Stimulated activated CD8-positive, alpha-beta memory T cell treated with anti-CD3 and anti-CD28 coated beads, Interleukin-12 subunit alpha, Interleukin-12 subunit beta, amount 100 ng/mL, for 4 hours (primary cell): ENCODE data around the gene WDR76.
A peak's percentile ranks its signal among the peaks of the same experiment; 100 is the strongest.
"Not testable (repeated sequence)": the region's sequence is repeated elsewhere in the genome, so short reads cannot be mapped to it uniquely, and the experiment has no call there.

Experiments
- DNase-seq: peaks from one replicate; pipeline ENCODE4 v3.0.0-alpha.2; 2020; ENCODE audit warnings: low read depth

WDR76 gene

DNA sequence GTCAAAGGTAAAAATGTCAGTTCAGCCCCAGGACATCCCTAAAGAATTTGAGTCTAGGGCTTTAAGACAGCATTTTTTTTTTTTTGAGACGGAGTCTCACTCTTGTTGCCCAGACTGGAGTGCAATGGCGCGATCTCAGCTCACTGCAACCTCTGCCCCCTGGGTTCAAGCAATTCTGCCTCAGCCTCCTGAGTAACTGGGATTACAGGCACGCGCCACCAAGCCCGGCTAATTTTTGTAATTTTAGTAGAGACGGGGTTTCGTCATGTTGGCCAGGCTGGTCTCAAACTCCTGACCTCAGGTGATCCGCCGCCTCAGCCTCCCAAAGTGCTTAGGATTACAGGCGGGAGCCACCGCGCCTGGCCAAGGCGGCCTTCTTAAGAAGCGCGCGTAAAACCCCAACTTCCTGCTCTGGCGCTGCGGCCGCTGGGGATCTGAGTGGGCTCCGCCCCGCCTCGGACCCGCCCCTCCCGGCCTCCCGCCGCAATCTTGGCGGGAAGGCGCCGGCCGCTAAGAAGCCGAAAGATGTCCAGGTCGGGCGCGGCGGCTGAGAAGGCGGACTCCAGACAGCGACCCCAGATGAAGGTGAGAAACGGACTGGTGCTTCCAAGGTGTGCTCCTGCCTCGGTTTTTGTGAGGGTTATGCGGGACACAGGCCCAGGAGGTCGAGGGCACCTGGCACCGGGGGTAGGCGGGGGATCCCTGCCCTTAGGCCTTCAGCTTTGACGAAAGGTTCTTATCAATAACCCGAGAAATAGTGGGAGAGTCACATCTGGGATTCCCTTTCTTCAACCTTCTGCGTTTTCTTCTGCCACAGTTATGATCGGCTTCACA, at the start of gene WDR76:
Gene WDR76 (plus strand): TSS at position 495 of the 834 bp plus-strand sequence. CDS start 31 bp downstream, at position 526.
- DNase-seq: peak; percentile 52

DNA sequence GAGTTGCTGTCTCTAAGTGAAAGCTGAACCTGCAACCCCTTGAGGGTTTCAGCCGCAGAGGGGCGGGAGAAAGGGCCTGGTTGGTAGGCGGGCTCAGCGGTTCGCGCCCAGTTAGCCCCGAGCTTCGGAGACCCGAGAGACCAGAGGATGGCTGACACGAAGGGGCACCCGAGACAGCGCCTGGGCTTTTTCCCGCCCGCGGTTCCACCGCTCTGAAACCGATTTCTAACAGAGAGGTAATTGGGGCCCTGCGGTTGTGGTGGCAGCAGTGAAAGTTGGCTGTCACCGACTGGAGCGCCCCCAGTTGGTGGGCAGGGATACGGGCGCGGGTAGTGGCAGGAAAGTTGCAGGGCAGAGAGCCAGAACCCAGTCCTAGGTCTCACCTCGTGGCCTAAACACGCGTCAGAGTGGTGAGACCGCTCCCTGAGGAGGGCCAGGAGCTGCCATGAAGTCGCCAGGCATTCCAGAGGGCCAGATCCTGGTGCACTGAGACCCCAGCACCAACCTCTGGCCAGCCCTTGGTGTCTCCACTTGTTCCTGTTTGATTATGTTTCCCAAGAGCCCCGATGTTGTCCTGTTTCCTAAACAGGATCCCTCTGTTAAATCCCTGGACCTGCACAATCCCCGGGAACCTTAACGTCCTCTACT, 49.4 kb upstream of the WDR76 start:
- DNase-seq: peak; percentile 73

DNA sequence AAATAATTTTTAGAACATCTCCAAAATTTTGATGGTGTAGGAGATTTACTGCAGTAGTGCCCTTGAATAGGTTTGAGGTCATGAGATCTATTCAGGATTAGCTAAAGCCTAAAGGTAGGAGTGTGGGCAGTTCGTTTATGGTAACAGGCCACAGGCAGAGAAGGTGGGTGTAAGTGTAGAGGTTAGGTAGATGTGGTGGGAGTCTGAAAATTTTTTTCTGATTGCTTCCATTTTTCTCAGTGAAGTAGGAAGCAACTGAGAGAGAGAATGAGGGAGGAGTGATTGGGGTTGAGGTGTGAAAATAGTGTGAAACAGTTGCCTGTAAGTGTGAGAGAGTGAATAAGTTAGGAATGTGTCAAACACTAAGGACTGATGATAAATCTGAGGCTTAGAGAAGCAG, 47.8 kb upstream of the WDR76 start:
- no peak for DNase-seq

DNA sequence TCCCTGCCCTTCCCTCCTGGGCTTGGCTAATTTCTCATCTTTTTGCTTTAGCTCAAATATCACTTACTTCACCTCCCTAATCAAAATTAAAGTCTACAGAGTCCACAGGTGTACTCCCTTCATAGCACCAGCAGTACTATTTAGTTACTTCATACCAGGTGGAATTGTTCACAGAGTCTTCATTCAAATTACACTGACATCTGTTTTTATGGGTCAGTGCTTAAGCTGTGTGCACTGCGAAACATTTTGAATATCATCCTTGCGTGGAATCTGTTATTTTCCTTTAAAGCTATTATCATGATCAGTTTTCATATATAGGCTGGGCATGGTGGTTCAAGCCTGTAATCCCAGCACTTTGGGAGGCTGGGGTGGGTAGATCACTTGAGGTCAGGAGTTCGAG, 37.4 kb upstream of the WDR76 start:
- no peak for DNase-seq

DNA sequence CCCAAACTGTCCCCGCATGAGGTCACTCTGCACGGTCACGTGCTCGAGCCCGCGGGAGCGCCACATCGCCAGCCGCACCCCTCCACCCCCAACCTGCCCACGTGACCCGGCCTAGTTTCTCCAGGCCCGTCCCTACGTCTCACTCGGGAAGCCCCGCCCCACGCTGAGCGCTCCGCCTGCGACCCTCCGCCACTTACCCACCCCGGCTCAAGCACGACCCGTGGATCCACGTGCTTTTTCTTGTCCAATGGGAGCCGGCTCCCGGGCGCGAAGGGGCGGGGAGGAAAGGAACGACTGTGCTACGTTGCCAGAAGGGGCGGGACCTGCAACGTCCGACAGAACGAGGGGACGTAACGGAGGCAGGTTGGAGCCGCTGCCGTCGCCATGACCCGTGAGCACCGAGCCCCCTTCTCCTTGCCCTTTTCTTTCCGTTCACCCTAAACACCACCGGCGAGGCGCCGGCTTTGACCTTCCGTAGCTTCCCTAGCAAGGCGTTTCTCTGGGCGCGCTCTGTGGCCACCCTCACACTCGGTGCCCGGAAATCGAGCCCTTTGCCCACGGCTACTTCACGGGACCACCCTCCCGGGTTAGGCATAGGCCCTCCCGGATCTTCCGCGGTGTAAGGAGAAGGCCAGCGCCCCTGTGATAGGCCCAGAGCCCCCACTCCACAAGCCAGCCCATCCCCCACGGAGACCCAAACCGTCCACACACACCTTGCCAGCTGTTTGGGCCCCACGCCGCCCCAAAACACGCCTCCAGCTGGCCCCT, 34.6 kb upstream of the WDR76 start, which contains the start of gene SERF2:
Gene SERF2 (plus strand): TSS at position 328 of the 768 bp plus-strand sequence. CDS start 57 bp downstream, at position 385.
- DNase-seq: peak; percentile 100

DNA sequence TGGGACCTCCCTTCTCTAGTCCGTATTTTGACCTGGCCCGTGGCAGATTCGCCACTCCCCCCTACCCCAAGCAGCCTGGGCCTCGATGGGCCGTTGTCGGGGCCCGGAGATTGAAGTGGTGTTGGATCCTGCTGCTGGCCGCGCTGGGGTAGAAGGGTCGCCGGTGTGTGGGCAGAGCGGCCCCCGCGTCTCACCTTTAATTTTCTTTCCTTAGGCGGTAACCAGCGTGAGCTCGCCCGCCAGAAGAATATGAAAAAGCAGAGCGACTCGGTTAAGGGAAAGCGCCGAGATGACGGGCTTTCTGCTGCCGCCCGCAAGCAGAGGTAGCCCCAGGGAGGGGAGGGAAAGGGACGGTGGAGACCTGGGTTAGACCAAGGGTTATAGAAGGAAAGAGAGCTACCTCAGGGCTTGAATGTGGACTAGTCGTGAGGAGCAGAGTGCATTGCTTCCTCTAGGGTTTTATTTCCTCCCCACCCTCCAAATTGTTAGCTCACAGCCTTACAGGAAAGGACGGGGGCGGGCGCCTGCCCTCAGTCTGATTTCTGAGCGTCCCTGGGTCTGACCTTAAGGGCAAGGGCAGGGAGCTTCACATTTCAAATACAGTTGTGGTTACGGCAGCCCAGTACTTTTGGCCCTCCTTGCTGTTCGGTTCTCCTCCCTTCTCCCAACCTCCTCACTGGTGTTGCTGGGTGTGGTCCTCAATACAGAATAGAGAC, 33.9 kb upstream of the WDR76 start:
- no peak for DNase-seq

DNA sequence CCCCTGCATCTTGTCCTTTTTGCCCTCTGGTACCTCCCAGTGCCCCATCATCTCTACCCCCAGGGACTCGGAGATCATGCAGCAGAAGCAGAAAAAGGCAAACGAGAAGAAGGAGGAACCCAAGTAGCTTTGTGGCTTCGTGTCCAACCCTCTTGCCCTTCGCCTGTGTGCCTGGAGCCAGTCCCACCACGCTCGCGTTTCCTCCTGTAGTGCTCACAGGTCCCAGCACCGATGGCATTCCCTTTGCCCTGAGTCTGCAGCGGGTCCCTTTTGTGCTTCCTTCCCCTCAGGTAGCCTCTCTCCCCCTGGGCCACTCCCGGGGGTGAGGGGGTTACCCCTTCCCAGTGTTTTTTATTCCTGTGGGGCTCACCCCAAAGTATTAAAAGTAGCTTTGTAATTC, 33.2 kb upstream of the WDR76 start:
- no peak for DNase-seq

DNA sequence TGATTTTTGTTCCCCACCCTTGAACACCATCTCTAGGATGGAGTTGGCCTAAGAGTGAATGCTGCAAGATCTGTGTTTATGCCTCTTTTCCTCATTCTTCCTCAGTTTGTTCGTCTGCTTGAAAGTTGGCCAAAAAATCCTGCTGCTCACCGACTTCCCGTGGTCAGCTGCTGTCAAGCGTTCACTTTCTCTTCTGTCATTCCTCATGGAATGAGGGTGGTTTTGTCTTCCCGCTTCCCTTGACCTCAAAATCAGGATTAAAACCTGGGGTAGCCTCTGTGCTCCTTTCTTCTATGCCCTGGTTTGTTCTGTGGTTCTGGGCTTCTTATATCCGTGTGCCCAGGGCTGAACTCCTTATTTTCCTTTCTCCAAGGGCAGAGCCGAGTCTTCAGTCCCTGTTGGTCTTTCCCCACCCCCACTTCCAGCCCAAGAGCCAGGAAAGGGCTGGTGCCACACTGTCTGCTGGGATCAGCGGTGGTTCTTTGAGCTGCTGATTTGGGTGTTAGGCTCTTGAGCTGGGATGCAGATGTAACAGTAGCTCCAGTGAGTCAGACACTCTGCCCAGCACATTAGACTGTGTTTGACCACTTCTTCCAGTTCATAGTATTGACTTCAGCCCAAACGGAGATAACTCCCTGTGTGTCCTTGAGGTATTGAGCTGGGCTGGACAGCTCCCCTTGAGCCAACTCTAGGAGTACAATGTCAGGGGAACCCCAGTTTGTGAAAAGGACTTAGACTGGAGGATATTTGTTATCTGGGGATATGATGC, 32.3 kb upstream of the WDR76 start:
- no peak for DNase-seq

DNA sequence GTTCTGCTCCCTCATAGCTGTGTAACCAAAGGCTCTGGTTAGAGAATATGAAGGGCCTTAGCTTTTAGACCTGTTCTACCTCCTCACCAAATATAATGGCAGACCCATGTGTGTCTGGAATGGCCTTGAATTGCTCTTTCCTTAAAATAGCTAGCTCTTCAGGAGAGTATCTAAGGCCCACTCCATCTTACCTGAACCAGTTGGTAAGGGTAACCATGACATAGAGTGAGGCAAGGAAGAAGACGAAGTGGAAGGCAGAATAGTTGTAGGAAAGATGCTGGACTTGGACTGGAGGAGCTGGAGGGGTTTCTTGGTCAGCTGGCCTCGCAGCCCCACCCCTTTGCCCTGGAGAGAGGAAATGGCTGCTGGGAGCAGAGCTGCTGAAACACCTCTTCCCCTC, 31.6 kb upstream of the WDR76 start:
- no peak for DNase-seq

DNA sequence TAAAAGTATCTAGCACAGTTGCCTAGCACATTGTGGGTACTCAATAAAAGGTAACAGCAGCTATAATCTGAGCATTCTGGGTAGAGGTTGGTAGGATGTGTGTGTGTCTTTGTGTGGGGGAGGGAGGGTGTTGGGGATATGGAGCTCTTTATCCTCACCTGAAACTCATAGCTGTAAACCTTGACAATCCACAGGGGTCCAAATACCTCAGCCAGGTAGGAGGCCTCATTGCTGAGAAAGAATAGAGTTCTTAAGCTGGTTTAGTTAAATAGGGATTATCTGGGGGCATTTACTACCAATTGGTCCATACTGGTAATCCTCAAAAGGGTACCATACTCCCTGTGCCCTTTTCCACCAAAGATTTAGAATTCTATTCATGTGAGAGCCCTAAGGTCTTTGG, 30.8 kb upstream of the WDR76 start:
- DNase-seq: no peak

DNA sequence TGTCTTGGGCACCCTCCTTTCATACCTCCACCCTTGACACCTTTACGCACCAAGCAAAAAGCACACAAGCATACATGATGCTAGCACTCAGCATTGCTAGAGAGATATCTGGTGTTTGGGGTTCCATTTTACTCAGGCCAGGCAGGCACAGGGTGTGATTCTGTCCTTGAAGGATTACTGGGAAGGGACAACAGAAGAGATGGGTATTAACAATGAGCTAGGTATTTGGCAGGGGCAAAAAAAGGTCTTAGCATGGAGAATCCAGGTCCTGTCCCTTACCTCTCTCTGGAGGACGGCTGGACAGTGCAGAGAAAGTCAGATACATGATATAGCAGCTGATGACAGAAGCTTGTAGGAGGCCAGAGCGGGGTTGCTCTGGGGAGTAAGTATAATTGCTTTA, 30.2 kb upstream of the WDR76 start:
- no peak for DNase-seq

DNA sequence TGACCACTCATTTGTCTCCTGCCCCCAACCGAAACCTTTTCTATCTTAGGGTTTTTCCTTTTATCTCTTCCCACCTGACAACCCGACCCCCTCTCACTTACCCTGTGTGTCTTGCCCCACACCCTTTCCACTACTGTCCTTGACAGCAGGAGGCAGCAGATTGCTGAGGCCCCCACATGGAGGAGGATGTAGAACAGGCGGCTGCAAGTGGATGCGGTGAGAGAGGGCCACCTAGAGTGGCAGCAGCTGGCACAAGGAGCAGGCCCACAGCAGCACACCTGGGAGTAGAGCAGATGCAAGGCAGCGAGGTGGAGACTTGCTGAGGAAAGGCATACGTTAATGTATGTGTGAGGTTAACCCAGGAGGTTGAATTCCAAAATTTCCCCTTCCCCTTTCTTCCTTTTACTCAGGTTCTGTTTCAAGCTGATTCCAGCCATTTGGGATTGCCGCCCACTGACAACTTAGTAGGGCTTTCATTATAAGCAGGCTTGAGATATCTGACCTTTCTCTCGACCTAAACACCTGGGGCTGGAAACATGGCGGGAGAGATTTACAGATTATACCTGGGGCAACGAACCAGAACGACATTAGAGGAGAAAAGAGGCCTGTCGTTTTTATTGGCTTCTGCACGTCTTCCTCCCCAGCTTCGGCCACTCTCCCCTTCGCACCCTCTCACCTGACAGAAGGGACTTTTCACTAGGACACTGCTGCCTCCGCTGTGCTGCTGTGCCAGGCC, 27.4 kb upstream of the WDR76 start:
- no peak for DNase-seq

DNA sequence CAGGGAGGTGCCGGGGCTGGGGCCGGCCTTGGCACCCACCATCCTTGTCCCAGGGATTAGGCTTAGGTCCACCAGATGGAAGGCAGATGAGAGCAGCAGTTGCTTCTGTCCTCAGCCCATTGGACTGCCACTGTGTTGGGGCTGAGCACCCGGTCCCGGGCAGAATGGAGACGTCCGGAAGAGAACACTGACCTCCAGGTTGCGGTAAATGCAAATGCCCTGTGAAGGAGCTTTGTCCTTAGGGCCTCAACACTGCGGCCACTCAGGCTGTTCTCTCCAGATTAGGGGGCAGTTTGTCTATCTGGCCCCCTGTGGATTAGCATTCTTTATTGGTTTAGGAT, 26.9 kb upstream of the WDR76 start, which contains the start of gene SERINC4:
Gene SERINC4 (minus strand): TSS at position 276 of the 341 bp plus-strand sequence. CDS start 234 bp downstream, at position 42.
- no peak for DNase-seq

DNA sequence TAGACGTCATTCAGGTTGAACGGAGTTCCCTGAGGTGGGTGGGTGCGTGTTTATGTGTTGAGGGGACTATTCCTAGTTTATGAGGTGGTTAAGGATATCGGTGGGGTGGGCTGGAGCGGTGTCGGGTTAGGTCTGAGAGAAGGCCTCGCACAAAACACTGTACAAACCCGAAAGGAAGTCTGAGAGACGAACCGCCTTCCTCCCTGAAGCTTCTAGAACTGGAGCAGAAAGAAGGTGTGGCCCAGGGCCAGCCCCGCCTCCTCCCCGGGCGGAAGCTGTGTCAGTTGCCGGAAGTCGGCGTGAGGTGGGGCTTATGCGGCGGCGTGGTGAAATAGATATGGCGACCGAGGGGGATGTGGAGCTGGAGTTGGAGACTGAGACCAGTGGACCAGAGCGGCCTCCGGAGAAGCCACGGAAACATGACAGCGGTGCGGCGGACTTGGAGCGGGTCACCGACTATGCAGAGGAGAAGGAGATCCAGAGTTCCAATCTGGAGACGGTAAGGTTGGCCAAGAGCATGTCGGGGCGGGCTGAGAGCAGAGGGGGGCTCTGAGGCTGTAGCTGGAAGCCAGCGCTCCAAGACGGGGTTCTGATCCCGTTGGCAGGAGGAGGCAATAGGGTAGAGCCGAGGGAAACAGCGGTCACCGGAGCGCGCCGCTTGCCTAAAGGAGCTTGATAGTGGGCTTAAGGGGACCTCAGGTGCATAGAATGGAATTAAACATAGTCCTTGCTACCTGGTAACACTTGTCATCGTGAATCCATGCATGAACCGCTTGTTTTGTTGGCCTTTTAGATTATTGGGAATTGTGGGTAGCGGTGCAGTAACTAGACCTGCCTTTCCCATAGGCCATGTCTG, 26.3 kb upstream of the WDR76 start, which contains the start of gene HYPK:
Gene HYPK (plus strand): TSS at position 314 of the 856 bp plus-strand sequence. CDS start 24 bp downstream, at position 338.
- DNase-seq: peak; percentile 84

DNA sequence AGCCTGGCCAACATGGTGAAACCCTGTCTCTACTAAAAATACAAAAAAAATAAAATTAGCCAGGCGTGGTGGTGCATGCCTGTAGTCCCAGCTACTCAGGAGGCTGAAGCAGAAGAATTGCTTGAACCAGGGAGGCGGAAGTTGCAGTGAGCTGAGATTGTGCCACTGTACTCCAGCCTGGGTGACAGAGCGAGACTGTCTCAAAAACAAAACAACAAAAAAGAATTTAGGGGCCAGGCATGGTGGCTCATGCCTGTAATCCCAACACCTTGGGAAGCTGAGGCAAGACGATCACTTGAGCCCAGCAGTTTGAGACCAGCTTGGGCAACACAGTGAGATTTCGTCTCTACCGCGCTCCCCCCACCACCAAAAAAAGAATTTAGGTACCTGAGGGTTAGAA, 24.1 kb upstream of the WDR76 start:
- not testable (repeated sequence) for DNase-seq

DNA sequence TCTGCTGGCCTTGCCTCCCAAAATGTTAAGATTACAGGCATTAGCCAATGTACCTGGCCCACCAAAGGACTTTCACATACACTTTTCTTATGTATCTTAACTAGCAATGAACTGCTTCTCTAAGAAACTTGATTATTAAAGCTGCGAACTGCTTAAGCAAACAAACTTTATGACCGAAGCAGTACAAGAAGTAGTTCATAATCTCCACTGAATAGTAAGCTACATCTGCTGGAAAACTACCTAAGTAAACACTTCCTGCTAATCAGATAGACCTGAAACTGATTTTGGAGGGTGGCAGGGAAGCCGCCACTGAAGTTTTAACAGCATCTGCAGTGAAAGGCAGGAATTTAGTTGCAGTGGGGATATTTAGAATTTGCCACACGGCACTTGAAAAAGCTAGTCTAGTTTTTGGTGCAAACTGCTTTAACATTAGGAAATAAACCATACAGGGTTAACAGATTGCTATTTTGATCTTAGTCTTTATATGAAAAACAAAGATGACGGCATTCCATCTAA, 18.3 kb upstream of the WDR76 start:
- DNase-seq: no peak

DNA sequence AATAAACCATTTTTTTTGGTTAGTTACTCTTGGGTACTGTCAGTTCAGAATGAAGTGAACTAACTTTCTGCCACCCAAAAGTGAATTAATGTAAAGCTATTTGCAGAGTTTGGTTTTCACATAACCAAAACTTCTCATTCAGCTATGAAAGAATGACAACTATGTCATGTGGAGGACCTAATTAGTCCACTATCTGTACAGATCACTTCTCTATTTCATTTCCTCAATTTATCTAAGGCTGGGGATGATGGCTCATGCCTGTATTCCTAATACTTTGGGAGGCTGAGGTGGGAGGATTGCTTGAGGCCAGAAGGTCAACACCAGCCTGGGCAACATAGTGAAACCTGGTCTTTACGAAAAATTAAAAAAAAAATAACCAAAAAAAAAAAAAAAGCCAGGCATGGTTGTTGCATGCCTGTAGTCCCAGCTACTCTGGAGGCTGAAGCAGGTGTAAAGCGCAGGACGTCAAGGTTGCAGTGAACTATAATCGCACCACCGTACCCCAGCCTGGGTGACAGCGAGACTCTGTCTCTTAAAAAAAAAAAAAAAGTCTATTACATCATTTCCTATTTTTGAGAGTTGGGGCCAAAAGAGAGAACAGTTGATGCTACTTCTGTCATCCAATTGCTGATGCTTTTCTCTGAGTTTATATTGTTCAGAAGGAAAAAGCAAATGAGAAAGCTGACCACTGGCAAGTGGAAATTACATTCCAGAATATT, 17.7 kb upstream of the WDR76 start:
- DNase-seq: no peak

DNA sequence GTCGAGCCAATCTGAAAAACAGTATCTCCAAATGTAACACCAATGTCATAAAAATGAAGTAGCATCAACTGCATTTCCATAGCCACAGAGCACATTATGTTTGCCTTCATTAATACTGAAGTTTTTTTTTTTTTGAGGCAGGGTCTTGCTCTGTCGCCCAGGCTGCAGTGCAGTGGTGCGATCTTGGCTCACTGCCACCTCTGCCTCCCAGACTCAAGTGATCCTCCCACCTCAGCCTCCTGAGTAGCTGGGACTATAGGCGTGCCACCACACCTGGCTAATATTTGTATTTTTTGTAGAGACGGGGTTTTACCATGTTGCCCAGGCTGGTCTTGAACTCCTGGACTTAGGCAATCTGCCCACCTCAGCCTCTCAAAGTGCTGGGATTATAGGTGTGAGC, 11.7 kb upstream of the WDR76 start:
- not testable (repeated sequence) for DNase-seq
